GM21737 (cell line): ENCODE data around the gene TMEM117.
A peak's percentile ranks its signal among the peaks of the same experiment; 100 is the strongest.

Experiments used
- ATAC-seq: cut with Tn5 transposase; IDR thresholded peaks from one replicate; pipeline ENCODE4 v1.9.1; 2021; ENCODE audit warnings: mild to moderate bottlenecking, moderate library complexity; ENCODE audit not compliant: unreplicated experiment

TMEM117 gene

DNA sequence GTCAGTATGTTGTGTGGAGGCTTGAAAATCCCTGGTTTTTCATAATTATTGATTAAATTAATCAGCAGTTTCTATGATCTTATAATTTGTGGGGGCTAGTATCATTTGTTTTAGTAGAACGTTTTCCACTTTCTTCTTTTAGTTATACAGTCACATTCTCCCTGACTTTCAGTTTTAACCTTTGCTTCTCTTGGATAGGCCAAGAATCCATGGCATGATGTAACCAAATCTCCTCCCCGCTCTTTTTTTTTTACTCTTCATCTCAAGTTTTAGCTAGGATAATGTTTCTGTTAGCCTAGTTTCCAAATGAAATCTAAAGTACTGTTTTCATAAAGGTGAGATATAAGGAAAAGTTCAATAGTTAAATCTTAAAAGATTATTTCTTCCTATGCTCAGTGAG lies 106.5 kb downstream of the TMEM117 start:
- no peak for ATAC-seq

GRCh38 chr12:43945983-43946382 lies 110.1 kb downstream of the TMEM117 start:
- ATAC-seq: no peak

DNA sequence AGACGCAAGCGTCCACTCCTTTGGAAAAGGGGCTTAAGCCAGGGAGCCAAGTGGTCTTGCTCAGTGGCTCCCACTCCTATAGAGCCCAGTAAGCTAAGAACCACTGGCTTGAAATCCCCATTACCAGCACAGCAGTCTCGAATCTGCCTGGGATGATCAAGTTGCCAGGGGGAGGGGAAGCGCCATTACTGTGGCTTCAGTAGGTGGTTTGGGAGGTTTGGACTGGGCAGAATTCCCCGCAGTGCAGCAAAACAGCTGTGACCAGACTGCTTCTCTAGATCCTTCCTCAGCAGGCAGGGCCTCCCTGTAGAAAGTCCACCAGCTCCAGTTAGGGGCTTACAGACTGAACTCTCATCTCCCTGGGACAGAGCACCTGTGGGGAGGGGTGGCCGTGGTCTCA lies 115.4 kb downstream of the TMEM117 start:
- no peak for ATAC-seq

DNA sequence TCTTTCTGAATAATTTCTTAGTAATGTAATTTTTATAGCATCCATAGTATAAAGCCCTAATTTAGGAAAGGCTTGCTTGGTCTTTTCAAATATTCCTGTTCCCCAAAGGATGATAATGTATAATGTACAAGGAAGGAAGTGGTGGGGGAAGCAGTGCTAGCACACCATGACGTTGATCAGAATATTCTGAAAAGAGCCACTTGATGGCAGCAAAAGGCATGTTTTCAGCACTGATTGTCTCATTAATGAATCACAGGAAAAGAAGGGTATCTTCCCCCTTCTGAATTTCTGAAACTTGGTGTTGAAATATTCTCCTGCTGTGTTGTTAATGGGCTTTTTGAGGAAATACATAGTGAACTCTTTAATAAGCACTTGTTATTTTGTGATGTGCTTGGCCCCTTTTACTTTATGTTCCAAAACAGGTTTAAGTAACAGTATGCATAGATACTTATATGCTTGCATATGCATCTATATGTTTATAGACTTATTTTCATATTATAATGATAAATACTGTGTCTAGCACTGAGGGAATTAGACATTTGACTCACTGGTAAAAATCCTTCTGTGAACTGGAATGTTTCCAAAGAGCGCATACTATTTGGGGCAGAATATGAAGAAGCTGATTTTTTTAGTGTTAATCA lies 122.0 kb downstream of the TMEM117 start:
- peak; percentile 95 for ATAC-seq

DNA sequence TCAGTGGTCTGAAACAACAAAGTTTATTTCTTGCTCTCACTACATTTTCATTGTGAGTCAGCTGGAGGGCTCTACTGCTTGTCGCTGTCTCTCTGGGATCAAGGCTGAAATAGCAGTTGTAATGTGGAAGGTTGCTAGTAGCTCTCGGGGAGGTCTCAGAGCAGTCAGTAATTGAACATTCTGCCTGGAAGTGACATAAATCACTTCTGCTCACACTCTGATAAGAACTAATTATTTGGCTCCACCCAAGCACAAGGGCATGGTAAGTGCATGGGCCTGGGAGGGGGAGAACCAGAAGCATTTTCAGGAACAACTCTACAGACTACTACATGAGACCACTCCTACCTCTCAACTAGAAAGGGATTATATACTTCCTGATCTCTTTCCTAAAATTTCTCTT lies 128.2 kb downstream of the TMEM117 start:
- no peak for ATAC-seq

GRCh38 chr12:43964961-43965360 lies 129.1 kb downstream of the TMEM117 start:
- no peak for ATAC-seq

DNA sequence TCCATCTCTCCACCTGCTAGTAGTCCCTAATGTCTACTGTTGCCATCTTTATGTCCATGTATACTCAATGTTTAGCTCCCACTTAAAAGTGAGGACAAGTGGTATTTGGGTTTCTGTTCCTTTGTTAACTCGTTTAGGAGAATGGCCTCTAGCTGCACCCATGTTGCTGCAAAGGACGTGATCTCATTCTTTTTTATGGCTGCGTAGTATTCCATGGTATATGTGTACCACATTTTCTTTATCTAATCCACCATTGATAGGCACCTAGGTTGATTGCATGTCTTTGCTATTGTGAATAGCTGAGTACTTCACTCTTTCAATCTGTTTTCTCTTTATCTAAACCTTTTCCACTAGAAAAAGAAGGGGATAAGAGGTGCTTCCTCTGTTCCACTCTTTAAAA lies 130.0 kb downstream of the TMEM117 start:
- no peak for ATAC-seq

DNA sequence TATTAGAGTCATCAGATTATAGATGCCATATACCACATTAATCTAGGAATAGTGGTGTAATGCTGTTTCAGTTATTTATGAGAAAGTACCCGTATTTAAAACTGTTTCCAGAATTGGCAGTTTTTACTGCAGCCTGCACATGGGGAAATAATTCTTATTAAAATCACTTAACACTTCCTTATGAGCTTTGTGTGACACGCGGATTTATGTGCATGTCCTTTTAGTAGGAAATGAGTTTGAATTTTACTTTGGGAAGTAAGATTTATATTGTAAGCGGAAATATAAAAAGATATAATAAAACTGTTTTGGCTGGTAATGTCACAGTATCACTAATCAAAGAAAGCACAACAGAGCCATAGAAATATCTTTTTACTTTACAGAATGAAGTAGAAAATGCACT lies 132.9 kb downstream of the TMEM117 start:
- no peak for ATAC-seq

DNA sequence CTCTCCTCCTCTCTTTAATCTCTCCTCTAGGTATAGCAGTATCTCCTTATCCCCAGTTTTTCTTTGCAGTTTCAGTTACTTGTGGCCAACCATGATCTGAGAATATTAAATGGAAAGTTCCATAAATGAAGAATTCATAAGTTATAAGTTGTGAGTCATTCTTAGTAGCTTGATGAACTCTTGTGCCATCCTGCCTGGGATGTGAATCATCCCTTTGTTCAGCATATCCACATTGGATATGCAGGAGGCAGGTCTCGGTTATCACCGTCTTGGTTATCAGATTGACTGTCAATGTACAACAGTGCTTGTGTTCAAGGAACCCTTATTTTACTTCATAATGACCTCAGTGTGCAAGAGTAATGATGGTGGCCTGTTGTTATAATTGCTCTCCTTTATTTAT lies 134.0 kb downstream of the TMEM117 start:
- ATAC-seq: no peak

GRCh38 chr12:43973385-43973784 lies 137.5 kb downstream of the TMEM117 start:
- ATAC-seq: no peak

GRCh38 chr12:43973993-43974392 lies 138.1 kb downstream of the TMEM117 start:
- ATAC-seq: no peak

- no peak for ATAC-seq
Measured at GRCh38 chr12:43976027-43976426, 140.1 kb downstream of the TMEM117 start.

DNA sequence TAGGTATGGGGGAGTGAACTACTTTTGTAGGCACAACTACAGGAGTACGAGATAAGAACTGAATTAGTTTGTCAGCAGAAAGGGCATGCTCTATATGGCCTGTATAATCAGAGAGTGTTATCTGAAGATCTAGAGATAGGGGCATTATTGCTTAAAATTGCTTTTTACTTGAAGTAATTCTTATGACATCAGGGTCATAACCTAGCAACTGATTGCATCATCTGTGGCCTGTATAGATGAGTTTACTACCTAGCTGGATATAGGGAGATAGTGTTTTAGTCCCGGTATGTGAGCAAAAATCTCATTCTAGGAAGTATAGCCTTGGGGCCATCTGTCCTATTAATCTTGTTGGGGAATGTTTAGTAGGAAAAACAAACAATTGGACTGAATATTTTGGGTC lies 142.7 kb downstream of the TMEM117 start:
- no peak for ATAC-seq

DNA sequence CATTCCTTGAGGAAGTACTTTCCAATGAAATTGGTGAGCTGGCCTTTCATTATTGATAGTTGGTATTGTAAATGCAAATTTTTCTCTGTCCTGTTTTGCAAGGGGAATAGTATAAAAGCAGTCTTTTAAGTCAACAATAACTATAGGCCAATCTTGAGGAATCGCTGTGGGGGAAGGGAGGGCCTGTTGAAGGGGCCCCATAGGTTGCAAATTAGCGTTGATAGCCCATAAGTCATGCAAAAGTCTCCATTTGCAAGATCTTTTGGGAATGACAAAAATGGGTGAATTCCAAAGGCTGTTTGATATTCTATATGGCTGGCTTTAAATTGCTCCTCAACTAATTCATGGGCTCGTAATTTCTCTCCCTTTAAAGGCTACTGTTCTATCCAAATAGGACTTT lies 143.6 kb downstream of the TMEM117 start:
- no peak for ATAC-seq

- no peak for ATAC-seq
Measured at GRCh38 chr12:43980627-43981191, 144.8 kb downstream of the TMEM117 start.

GRCh38 chr12:43981726-43982125 lies 145.8 kb downstream of the TMEM117 start:
- no peak for ATAC-seq

DNA sequence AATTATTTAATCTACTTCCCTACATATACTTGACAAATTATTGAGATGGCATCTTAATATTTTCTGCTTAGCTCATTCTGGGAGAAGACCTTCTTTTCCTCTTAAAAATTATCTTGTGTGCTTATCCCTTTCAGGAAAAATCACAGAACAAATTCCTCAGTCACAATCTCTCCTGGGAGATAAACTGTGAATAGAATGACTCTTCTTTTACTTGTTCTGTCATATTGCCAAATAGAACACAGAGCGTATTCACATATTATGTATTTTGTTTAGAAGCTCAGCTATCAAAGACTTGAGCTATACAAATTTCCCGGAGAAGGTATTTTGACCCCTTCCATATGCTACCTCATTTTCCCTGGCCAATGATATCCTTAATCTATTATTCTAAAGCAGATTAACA lies 146.7 kb downstream of the TMEM117 start:
- no peak for ATAC-seq

DNA sequence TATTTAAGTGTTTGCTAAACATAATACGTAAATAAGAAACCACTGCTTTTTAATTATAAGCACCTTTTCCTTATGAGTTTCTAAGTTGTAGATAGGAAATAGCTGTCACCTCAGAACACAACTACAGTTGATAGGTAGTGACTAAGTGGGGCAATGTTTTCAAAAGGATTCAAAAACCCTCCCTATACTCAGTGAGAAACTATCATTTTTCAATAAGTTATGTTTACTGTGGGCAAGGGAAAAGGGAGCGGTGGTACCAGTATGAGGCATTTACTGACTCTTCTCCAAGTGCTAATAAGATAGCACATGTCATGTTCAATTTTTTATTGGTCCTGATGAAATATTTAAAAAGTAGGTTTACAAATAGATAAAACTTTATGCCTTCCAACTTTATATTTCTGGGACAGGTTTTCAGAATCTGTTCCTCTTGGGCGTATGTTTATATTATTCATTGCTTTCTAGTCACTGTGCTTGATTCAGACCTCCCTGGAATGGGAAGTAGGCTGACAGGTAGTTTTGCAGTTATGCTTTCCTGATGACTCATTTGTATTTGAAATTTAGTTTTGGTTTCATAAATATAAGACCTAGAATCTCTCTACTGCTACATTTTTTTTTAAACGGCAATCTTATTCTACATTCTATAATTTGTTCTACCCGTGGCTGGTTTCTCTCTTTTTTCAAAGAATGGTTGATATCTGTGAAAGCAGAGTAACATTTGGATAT lies 153.1 kb downstream of the TMEM117 start:
- ATAC-seq: peak; percentile 97

DNA sequence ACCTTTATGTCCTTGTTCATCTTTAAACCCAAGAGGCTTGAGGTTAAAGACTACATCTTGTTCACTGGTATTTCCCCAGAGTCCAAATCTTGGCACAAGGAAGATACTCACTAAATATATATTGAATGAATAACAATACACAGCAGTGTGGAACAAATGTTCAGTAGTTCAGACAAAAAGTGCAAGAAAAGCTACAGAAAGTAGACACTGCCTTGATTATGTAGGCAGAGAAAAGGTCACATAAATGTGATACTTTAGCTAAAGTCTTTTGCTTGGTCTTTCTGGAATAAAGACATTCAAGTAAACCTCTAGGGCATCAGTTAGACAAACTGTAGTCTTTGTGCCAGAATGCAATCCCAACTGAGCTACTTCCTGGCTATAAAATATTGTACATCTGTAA lies 157.0 kb downstream of the TMEM117 start:
- no peak for ATAC-seq

- ATAC-seq: peak; percentile 98
Measured at GRCh38 chr12:44000309-44000952, 164.6 kb downstream of the TMEM117 start.

DNA sequence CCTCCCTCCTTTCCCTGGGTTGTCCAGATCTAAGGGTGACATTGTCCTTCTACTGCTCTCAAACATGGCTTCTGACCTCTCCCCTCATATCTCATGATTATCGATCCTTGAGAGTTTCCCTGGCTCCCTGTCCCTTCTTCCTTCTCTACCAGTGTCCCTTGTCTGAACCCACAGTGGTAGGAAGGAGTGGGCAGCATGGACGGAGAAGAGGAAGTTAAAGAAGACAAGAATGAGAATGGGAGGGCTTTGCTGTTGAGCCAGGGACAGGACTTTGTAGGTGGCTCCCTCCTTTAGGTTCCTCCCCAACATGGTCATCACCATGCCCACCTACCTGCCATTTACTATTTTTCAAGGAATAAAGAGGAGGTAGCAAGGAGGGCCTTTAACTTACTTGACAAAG lies 166.7 kb downstream of the TMEM117 start:
- no peak for ATAC-seq

DNA sequence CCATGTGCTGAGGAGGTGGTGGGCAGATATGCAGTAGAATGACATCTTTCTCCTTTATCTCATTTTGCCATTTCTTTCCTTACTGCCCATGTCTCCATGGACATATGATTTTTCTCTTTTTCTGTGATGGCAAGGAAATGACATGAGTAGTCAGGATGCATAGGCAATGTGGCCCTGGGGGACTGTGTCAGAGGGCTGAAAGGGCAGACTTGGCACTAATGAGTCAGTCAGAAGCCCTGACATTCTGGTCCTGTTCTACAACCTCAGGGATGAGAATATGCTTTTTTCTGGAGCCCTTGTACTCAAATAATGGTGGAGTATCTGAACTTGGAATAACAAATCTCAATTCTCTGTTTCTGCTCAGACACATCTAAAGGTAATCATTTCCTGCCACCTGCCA lies 167.8 kb downstream of the TMEM117 start:
- ATAC-seq: no peak
